Measurements from ENCODE around the gene FBXO27.
"Not testable (repeated sequence)": the region's sequence is repeated elsewhere in the genome, so short reads cannot be mapped to it uniquely, and the experiment has no call there.

Gene FBXO27

GRCh38 chr19:39001041-39001440, 31.3 kb downstream of the FBXO27 start:
- Histone ChIP-seq H3K9ac (no peak overlapping the region), H3K4me1 (ENCODE audit: low read depth, poor library complexity, severe bottlenecking) (peaks cover 8% of the 10 kb centered on the region), H3K36me3 (ENCODE audit: insufficient read depth) (no peaks in the 10 kb centered on the region), H3K27ac (no peak overlapping the region), H3K4me2 (no peak overlapping the region), H3K79me2 (ENCODE audit: insufficient read depth, low read depth) (no peaks in the 10 kb centered on the region), H3K27me3 (ENCODE audit: insufficient read depth, low read depth) (no peaks in the 10 kb centered on the region), H2AFZ (ENCODE audit: low read depth) (no peak overlapping the region), H3K4me3 (IDR thresholded peaks at IDR 0.05; ENCODE audit: insufficient read depth, low read depth, low read length) (no peak overlapping the region), H4K20me1 (ENCODE audit: insufficient read depth) (no peaks in the 10 kb centered on the region)
- TF ChIP-seq, protein P1, sequence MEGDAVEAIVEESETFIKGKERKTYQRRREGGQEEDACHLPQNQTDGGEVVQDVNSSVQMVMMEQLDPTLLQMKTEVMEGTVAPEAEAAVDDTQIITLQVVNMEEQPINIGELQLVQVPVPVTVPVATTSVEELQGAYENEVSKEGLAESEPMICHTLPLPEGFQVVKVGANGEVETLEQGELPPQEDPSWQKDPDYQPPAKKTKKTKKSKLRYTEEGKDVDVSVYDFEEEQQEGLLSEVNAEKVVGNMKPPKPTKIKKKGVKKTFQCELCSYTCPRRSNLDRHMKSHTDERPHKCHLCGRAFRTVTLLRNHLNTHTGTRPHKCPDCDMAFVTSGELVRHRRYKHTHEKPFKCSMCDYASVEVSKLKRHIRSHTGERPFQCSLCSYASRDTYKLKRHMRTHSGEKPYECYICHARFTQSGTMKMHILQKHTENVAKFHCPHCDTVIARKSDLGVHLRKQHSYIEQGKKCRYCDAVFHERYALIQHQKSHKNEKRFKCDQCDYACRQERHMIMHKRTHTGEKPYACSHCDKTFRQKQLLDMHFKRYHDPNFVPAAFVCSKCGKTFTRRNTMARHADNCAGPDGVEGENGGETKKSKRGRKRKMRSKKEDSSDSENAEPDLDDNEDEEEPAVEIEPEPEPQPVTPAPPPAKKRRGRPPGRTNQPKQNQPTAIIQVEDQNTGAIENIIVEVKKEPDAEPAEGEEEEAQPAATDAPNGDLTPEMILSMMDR (conservative IDR thresholded peaks at IDR 0.05; ENCODE audit: low read depth, low read length) = no peak

- not testable (repeated sequence) for H3K79me2 ChIP-seq (ENCODE audit: insufficient read depth, low read depth); H4K20me1 ChIP-seq (ENCODE audit: insufficient read depth)
Observed at GRCh38 chr19:38997576-38997975, 34.8 kb downstream of the FBXO27 start.

DNA sequence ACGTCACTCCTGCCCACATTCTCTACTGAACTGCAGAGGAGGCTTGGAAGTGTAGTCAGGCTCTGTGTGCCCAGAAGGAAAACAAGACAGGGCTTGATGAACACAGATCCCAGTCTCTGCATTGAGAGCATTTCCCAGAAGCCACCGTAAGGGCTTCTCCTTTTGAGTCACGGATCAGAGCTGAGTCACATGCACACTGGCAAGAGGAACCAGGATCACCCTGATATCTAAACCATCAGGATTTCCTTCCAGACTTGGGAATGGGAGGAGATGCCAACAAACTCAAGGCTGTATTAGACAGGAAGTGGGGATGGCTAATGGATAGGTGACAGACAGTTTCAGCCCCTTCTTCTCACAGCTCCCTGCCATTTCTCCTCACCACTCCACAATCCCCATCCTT, 39.1 kb downstream of the FBXO27 start:
- Histone ChIP-seq H3K4me1 (ENCODE audit: low read depth, poor library complexity, severe bottlenecking) (no peaks in the 10 kb centered on the region), H3K36me3 (ENCODE audit: insufficient read depth) (no peaks in the 10 kb centered on the region), H4K20me1 (ENCODE audit: insufficient read depth) (no peaks in the 10 kb centered on the region), H3K79me2 (ENCODE audit: insufficient read depth, low read depth) (no peaks in the 10 kb centered on the region), H3K4me3 (IDR thresholded peaks at IDR 0.05; ENCODE audit: insufficient read depth, low read depth, low read length) (no peak overlapping the region), H2AFZ (ENCODE audit: low read depth) (no peak overlapping the region), H3K27me3 (ENCODE audit: insufficient read depth, low read depth) (no peaks in the 10 kb centered on the region), H3K27ac (no peak overlapping the region), H3K9ac (no peak overlapping the region), H3K4me2 (no peak overlapping the region)
- TF ChIP-seq, protein P1 (conservative IDR thresholded peaks at IDR 0.05; ENCODE audit: low read depth, low read length) = no peak

More at GRCh38 chr19:38997576-38997975, 34.8 kb downstream of the FBXO27 start:
- not testable (repeated sequence) for H3K36me3 ChIP-seq (ENCODE audit: insufficient read depth); H2AFZ ChIP-seq (ENCODE audit: low read depth); H3K4me1 ChIP-seq (ENCODE audit: low read depth, poor library complexity, severe bottlenecking); H3K9ac ChIP-seq; H3K4me2 ChIP-seq; H3K27ac ChIP-seq; H3K4me3 ChIP-seq (IDR thresholded peaks at IDR 0.05; ENCODE audit: insufficient read depth, low read depth, low read length); H3K27me3 ChIP-seq (ENCODE audit: insufficient read depth, low read depth)

- no peak overlapping the region for H3K9ac ChIP-seq
- H3K79me2 ChIP-seq (ENCODE audit: insufficient read depth, low read depth) = no peaks in the 10 kb centered on the region
- no peak overlapping the region for H2AFZ ChIP-seq (ENCODE audit: low read depth)
- H4K20me1 ChIP-seq (ENCODE audit: insufficient read depth) = no peaks in the 10 kb centered on the region
- H3K27ac ChIP-seq = no peak overlapping the region
- H3K27me3 ChIP-seq (ENCODE audit: insufficient read depth, low read depth) = no peaks in the 10 kb centered on the region
- H3K36me3 ChIP-seq (ENCODE audit: insufficient read depth) = no peaks in the 10 kb centered on the region
- no peak overlapping the region for H3K4me3 ChIP-seq (IDR thresholded peaks at IDR 0.05; ENCODE audit: insufficient read depth, low read depth, low read length)
- no peak overlapping the region for H3K4me2 ChIP-seq
- no peaks in the 10 kb centered on the region for H3K4me1 ChIP-seq (ENCODE audit: low read depth, poor library complexity, severe bottlenecking)
- TF ChIP-seq, protein P1 (conservative IDR thresholded peaks at IDR 0.05; ENCODE audit: low read depth, low read length) = no peak
Observed at GRCh38 chr19:38990949-38991697, 41.2 kb downstream of the FBXO27 start.

- H3K4me1 ChIP-seq (ENCODE audit: low read depth, poor library complexity, severe bottlenecking); H3K27ac ChIP-seq; H3K4me2 ChIP-seq: not testable (repeated sequence)
Observed at GRCh38 chr19:38989614-38990013, 42.7 kb downstream of the FBXO27 start.

More at GRCh38 chr19:38989614-38990013, 42.7 kb downstream of the FBXO27 start:
- not testable (repeated sequence) for H4K20me1 ChIP-seq (ENCODE audit: insufficient read depth); H3K4me3 ChIP-seq (IDR thresholded peaks at IDR 0.05; ENCODE audit: insufficient read depth, low read depth, low read length); H3K27me3 ChIP-seq (ENCODE audit: insufficient read depth, low read depth); H3K36me3 ChIP-seq (ENCODE audit: insufficient read depth); H3K79me2 ChIP-seq (ENCODE audit: insufficient read depth, low read depth); H2AFZ ChIP-seq (ENCODE audit: low read depth); H3K9ac ChIP-seq
